Natural killer cell (primary cell): Measurements from ENCODE around the gene JMJD1C. TPM values are rescaled to one million over a fixed set of nuclear protein-coding genes. Genes with fewer than 3 reads are reported as not detected.

ENCODE experiments used
- ATAC-seq, 3 donors: fragments of 150-1000 bp in 2 of 3; fragments of 200-7000 bp in 1 of 3; cut with Tn5 transposase; 1 replicate in 1 of 3; 2 replicates in 2 of 3; pipeline ENCODE4 v1.10.0; 2021; ENCODE audit warnings: mild to moderate bottlenecking in 2 of 3, moderate library complexity in 2 of 3
- DNase-seq, 2 donors: peaks; one replicate each; pipeline versions ENCODE4 v3.0.0 to v3.0.0-alpha.2; 2013 to 2021; ENCODE audit warnings: mixed read lengths in 1 of 2
- H3K27ac ChIP-seq: one replicate; pipeline ENCODE4 v1.5.1; 2013; ENCODE audit warnings: mild to moderate bottlenecking, low read length
- H3K27me3 ChIP-seq: one replicate; pipeline ENCODE4 v1.6.1; 2013; ENCODE audit warnings: low read length; ENCODE audit not compliant: control insufficient read depth, insufficient read depth
- H3K36me3 ChIP-seq: one replicate; pipeline ENCODE4 v1.6.1; 2013; ENCODE audit warnings: low read length; ENCODE audit not compliant: control insufficient read depth, insufficient read depth
- H3K4me1 ChIP-seq: one replicate; pipeline ENCODE4 v1.6.1; 2013; ENCODE audit warnings: low read length; ENCODE audit not compliant: control insufficient read depth, insufficient read depth
- H3K4me3 ChIP-seq: one replicate; pipeline ENCODE4 v1.5.1; 2013; ENCODE audit warnings: low read length
- H3K9me3 ChIP-seq: one replicate; pipeline ENCODE4 v1.6.1; 2013; ENCODE audit warnings: low read length; ENCODE audit not compliant: control insufficient read depth, insufficient read depth
- H3K27ac Mint-ChIP-seq, 2 donors: one replicate each; pipeline ENCODE4 v1.8.0; 2022; ENCODE audit warnings: mild to moderate bottlenecking in 2 of 2, mixed read lengths in 2 of 2, moderate library complexity in 1 of 2
- H3K27me3 Mint-ChIP-seq, 2 donors: one replicate each; pipeline ENCODE4 v1.8.0; 2022; ENCODE audit warnings: low read depth in 2 of 2, mixed read lengths in 2 of 2
- H3K36me3 Mint-ChIP-seq: one replicate; pipeline ENCODE4 v1.8.0; 2022; ENCODE audit warnings: mixed read lengths
- H3K4me1 Mint-ChIP-seq, 2 donors: one replicate each; pipeline ENCODE4 v1.8.0; 2022; ENCODE audit warnings: mixed read lengths in 2 of 2
- H3K4me3 Mint-ChIP-seq: one replicate; pipeline ENCODE4 v1.8.0; 2022; ENCODE audit warnings: mild to moderate bottlenecking, moderate library complexity, mixed read lengths
- H3K9me3 Mint-ChIP-seq, 2 donors: one replicate each; pipeline ENCODE4 v1.8.0; 2022; ENCODE audit warnings: mixed read lengths in 2 of 2
- CTCF ChIP-seq: fragments of 200-600 bp; IDR thresholded peaks from one replicate; pipeline ENCODE4 v1.8.0; 2022; ENCODE audit warnings: antibody characterized with exemption
- WGBS: methylation state at CpG from one replicate; pipeline ENCODE4 v1.1.7; 2013; ENCODE audit warnings: missing lambda C conversion rate; ENCODE audit not compliant: insufficient coverage; 5-methylcytosine and 5-hydroxymethylcytosine counted together
- intact Hi-C: fragments of 100-400 bp; cut with micrococcal nuclease; formaldehyde crosslinking; loops from one replicate; pipeline ENCODE4 v1.14.2; 2022
- total RNA-seq, 4 donors: library from RNA; stranded (reverse); fragments of 120-200 nt in 1 of 4; gene quantifications; one replicate each; pipeline versions ENCODE4 v1.2.3 to v1.2.4, GENCODE V29; 2013 to 2022

The JMJD1C gene
- total RNA-seq, result 100 to 1,000 TPM; 125 to 208 (median 156) TPM
- total RNA-seq (2013), result 352 TPM

- Histone ChIP-seq H3K36me3 (no peaks in the 10 kb centered on the region), H3K27me3 (no peaks in the 10 kb centered on the region), H3K27ac (peak within 1 kb of the TSS; percentile 63), H3K9me3 (no peaks in the 10 kb centered on the region), H3K4me1 (peaks cover 8% of the 10 kb centered on the region), H3K4me3 (peak within 1 kb of the TSS; percentile 81)
- Mint-ChIP-seq H3K4me1 (peaks cover 19 to 25% of the 10 kb centered on the region in 2 donors), H3K27ac (peak within 1 kb of the TSS; percentile 85 to 93), H3K27me3 (peaks cover 2 to 7% of the 10 kb centered on the region in 2 donors), H3K4me3 (peak within 1 kb of the TSS; percentile 97), H3K9me3 (no peaks in the 10 kb centered on the region), H3K36me3 (no peaks in the 10 kb centered on the region)
- TF ChIP-seq CTCF, result no peak
- under 1% methylated on average over 99 of the region's 99 CpGs for WGBS
- intact Hi-C loops, result loop anchor here (5.0 to 10.0 kb wide), 3 partner anchors 57 to 261 kb away; partner anchors contain the start of gene REEP3
- DNase-seq, result peak; percentile 64 to 77
- peak; percentile 80 to 86 (median 81) for ATAC-seq
Measured at GRCh38 chr10:63465293-63466143, at the start of gene JMJD1C. TSS of gene JMJD1C (minus strand) at chr10:63465977. CDS start at chr10:63465662, 315 bp downstream.

GRCh38 chr10:63515002-63515763 lies 49.4 kb upstream of the JMJD1C start:
- no peaks in the 10 kb centered on the region for H3K9me3 Mint-ChIP-seq
- Histone ChIP-seq H3K27ac (no peak overlapping the region), H3K4me3 (no peak overlapping the region), H3K36me3 (no peaks in the 10 kb centered on the region), H3K4me1 (no peaks in the 10 kb centered on the region), H3K9me3 (no peaks in the 10 kb centered on the region), H3K27me3 (no peaks in the 10 kb centered on the region)
- ATAC-seq (no peak), DNase-seq (peak in 1 of 2 donors; percentile 31)
- no peaks in the 10 kb centered on the region for H3K27me3 Mint-ChIP-seq
- intact Hi-C loops, result no loop called here
- no peak for TF ChIP-seq CTCF
- no peak overlapping the region for H3K27ac Mint-ChIP-seq
- 40% methylated on average over 4 of the region's 5 CpGs for WGBS
- no peaks in the 10 kb centered on the region for H3K36me3 Mint-ChIP-seq
- peaks cover 21 to 39% of the 10 kb centered on the region in 2 donors for H3K4me1 Mint-ChIP-seq
- no peak overlapping the region for H3K4me3 Mint-ChIP-seq

- no peak for TF ChIP-seq CTCF
- no peaks in the 10 kb centered on the region for H3K36me3 Mint-ChIP-seq
- no peak for DNase-seq
- H3K36me3 ChIP-seq, result no peaks in the 10 kb centered on the region
- no peaks in the 10 kb centered on the region for H3K9me3 ChIP-seq
- no peaks in the 10 kb centered on the region for H3K27me3 ChIP-seq
- no peak for ATAC-seq
- H3K4me3 Mint-ChIP-seq, result no peak overlapping the region
- peaks cover 22 to 24% of the 10 kb centered on the region in 2 donors for H3K4me1 Mint-ChIP-seq
- WGBS, result 93% methylated on average over 1 of the region's 1 CpG
- H3K27ac ChIP-seq, result no peak overlapping the region
- no peak overlapping the region for H3K27ac Mint-ChIP-seq
- H3K9me3 Mint-ChIP-seq, result no peaks in the 10 kb centered on the region
- H3K4me1 ChIP-seq, result no peaks in the 10 kb centered on the region
- intact Hi-C loops, result loop anchor here (5.0 kb wide), 1 partner anchor 34 kb away; no protein-coding TSS in a partner anchor
- no peaks in the 10 kb centered on the region for H3K27me3 Mint-ChIP-seq
- H3K4me3 ChIP-seq, result no peak overlapping the region
Measured at GRCh38 chr10:63506554-63506953, 40.8 kb upstream of the JMJD1C start.
